ENCODE measurements around the gene SQOR.
A peak's percentile ranks its signal among the peaks of the same experiment; 100 is the strongest.

The SQOR gene

DNA sequence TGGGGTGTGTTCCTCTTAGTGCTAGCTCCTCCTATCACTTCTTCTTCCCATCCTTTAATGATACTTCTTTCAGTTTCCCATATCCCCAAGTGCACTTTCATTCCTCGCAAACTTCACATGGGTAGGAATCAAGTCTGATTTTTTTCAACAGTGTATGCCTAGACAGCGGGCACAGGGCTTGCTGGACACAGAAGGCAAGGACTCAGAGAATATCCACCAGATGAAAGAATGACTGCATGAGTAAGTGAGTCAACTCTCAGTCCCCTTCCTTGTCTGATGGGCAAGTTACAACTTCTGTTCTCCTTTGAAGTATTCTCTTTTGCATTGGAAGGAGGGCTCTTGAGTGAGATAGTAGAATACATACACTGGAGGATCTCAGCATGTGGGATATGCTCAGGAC lies 3.1 kb upstream of the SQOR start:
- H3K4me3 ChIP-seq (ENCODE audit: low read length): no peak overlapping the region
- no peak for DNase-seq (ENCODE audit: low read depth)
- TF ChIP-seq, protein P1, sequence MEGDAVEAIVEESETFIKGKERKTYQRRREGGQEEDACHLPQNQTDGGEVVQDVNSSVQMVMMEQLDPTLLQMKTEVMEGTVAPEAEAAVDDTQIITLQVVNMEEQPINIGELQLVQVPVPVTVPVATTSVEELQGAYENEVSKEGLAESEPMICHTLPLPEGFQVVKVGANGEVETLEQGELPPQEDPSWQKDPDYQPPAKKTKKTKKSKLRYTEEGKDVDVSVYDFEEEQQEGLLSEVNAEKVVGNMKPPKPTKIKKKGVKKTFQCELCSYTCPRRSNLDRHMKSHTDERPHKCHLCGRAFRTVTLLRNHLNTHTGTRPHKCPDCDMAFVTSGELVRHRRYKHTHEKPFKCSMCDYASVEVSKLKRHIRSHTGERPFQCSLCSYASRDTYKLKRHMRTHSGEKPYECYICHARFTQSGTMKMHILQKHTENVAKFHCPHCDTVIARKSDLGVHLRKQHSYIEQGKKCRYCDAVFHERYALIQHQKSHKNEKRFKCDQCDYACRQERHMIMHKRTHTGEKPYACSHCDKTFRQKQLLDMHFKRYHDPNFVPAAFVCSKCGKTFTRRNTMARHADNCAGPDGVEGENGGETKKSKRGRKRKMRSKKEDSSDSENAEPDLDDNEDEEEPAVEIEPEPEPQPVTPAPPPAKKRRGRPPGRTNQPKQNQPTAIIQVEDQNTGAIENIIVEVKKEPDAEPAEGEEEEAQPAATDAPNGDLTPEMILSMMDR (conservative IDR thresholded peaks at IDR 0.05; ENCODE audit: low read depth, low read length): no peak

DNA sequence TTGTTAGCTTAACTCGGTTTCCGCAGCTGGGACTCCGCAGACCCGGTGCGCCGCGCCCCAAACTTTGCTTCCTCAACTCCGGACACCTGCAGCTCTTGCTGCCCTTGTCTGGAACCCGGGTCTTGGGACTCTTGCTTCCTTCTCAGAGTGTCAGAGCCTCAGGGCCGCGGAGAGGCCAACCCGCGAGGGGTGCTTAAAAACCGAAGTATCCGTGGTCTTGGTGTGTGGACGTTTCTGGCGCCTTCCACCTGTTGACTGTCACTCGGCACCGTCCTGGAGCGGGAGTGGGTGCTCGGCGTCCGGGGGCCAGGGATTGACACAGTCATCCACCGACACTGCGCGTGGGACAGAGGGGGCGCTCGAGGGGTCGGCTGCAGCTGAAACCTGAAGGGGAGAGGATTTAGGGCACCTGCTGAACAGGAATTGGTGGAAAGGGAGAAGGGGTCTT lies 386 bp downstream of the SQOR start:
- TF ChIP-seq, protein P1 (conservative IDR thresholded peaks at IDR 0.05; ENCODE audit: low read depth, low read length): peak; percentile 56
- no peak for DNase-seq (ENCODE audit: low read depth)
- peak overlapping the region; percentile 60 for H3K4me3 ChIP-seq (ENCODE audit: low read length)

DNA sequence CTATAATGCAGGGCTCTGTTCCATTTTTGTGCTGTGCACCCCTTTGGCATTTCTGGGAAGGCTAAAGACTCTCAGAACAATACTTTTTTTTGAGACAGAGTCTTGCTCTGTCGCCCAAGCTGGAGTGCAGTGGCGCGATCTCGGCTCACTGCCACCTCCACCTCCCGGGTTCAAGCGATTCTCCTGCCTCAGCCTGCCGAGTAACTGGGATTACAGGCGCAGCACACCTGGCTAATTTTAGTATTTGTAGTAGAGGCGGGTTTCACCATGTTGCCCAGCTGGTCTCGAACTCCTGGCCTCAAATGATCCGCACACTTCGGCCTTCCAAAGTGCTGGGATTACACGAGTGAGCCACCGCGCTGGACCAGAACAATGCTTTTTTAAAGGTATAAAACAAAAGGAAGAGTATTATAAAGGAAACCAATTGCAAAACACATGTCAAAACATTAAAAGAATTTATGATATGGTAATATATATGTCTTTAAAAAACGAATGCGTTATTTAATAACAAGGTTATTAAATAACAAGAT lies 999 bp downstream of the SQOR start:
- peak overlapping the region; percentile 60 for H3K4me3 ChIP-seq (ENCODE audit: low read length)
- TF ChIP-seq, protein P1 (conservative IDR thresholded peaks at IDR 0.05; ENCODE audit: low read depth, low read length): no peak
- DNase-seq (ENCODE audit: low read depth): no peak

DNA sequence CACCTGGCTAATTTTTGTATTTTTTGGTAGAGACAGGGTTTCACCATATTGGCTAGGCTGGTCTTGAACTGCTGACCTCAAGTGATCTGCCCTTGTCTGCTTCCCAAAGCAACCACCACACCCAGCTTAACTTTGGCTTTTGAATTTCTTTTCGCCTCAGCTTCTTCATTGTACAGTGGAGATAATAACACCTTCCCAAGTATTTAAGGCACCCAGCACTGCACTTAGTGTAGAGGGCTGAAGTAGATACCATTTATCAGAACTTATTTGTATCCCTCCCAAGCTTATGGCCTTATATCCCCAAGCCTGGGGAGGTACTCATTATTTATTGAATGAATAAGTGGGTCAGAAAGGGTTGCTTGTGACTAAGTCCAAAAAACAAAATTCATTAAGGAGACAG lies 2.3 kb downstream of the SQOR start:
- no peak for DNase-seq (ENCODE audit: low read depth)
- TF ChIP-seq, protein P1 (conservative IDR thresholded peaks at IDR 0.05; ENCODE audit: low read depth, low read length): no peak
- no peak overlapping the region for H3K4me3 ChIP-seq (ENCODE audit: low read length)

DNA sequence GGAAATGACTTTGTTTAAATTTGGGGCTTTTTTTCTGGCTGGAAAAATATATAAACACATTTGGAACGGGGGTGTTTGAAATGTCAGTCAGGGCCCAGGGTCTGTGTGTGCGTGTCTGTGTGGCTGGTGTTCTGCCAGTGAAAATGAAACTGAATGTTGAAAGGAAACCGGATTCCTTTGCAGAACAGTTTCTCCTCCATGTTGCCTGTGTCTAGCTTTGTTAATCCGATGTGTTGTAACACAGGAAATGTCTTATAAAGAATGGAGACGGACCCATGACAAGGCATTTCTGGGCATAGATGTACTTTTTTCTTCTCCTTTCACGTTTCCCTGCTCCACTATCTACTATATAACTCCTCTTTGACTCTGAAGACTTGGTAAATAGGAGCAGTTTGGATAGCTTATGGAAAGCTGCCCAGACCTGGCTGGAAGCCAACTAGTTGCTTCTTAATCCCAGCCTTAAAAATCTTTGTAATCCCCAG lies 2.8 kb downstream of the SQOR start:
- no peak overlapping the region for H3K4me3 ChIP-seq (ENCODE audit: low read length)

DNA sequence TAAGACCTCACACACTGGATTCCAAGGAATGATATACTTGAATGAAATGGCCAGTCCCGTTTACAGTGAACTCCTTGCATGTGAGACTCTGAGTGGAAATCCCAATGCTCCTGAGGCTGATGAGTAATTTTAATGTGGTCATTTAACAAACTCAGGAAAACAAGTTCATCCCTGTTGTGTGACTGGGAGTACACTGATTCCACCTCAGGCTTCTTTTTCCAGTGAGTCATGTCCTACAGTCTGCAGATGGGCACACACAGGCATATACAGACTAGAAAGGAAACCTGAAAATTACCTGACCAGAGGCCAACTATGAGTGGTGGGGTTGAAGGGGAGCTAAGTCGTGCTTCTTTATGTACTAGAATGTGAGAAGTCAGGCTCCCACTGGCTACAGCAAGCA lies 5.8 kb downstream of the SQOR start:
- no peak overlapping the region for H3K4me3 ChIP-seq (ENCODE audit: low read length)
- DNase-seq (ENCODE audit: low read depth): peak; percentile 32
- TF ChIP-seq, protein P1 (conservative IDR thresholded peaks at IDR 0.05; ENCODE audit: low read depth, low read length): no peak

More for the DNA sequence above, 2.8 kb downstream of the SQOR start:
- TF ChIP-seq, protein P1 (conservative IDR thresholded peaks at IDR 0.05; ENCODE audit: low read depth, low read length): no peak
- DNase-seq (ENCODE audit: low read depth): peak; percentile 76

DNA sequence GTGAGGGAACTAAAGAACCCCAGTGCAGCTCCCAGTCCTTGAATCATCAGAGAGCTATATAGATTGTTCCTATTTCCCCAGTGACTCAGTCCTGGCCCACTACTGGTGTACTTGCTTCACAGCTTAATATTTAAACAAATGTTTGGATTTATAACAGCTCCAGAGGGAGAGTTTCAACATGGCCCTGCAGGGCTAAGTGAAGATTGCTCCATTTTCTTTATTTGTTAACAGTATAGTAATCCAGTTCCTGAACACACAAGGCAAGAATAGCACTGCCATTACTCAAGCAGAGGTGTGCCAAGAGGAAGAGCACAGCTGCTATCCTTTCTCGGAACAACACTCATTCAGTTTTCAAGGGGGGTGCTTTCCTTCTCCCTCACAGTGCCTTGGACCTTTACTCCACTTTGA lies 6.5 kb downstream of the SQOR start:
- TF ChIP-seq, protein P1 (conservative IDR thresholded peaks at IDR 0.05; ENCODE audit: low read depth, low read length): no peak
- DNase-seq (ENCODE audit: low read depth): no peak
- H3K4me3 ChIP-seq (ENCODE audit: low read length): no peak overlapping the region
